ENCODE results near the gene SAC3D1.
"Not testable (repeated sequence)": the region's sequence is repeated elsewhere in the genome, so short reads cannot be mapped to it uniquely, and the experiment has no call there.

The SAC3D1 gene

DNA sequence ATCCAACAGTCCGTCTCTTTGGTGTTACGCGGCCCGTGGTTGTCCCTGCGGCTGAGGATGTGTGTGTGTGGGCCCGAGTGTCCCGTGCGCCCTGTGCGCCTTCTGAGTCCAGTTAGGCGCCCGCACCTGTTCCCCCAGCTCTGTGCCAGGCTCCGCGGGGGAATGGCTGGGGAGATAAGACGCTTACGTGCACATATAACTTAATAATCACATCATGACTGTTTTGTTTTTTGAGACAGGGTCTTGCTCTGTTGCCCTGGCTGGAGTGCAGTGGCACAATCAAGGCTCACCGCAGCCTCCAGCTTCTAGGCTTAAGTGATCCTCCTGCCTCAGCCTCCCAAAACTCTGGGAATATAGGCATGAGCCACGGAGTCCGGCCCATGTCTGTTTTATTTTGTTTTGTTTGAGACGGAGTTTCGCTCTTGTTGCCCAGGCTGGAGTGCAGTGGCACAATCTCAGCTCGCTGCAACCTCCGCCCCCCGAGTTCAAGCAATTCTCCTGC is 26.2 kb upstream of the SAC3D1 start:
- ATAC-seq: no peak
- H3K36me3 Mint-ChIP-seq: peaks cover 27% of the 10 kb centered on the region

DNA sequence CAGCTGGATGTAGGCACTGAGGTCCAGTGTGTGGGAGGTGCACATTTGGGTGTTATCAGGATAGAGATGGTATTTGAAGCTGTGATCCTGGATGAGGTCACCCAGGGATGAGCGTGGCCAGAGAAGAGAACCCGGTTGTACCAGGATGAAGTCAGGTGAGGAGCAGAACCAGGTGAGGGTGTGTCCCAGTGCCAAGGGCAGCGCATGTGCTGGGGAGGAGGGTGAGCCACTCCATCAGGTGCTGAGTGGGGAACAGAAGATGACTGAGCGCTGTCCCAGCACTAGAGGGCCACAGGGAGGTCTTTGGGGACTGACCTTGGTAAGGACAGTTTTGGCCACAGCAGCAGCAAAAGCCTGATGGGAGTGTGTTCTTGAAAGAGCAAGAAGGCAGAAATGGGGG is 24.3 kb upstream of the SAC3D1 start:
- Mint-ChIP-seq H3K27ac (peak overlapping the region; percentile 8), H3K27me3 (no peaks in the 10 kb centered on the region), H3K4me3 (no peak overlapping the region), H3K4me1 (peaks cover 37% of the 10 kb centered on the region), H3K9me3 (no peaks in the 10 kb centered on the region), H3K36me3 (peaks cover 29% of the 10 kb centered on the region)
- no peak for ATAC-seq

More for the DNA sequence above, 26.2 kb upstream of the SAC3D1 start:
- Mint-ChIP-seq H3K27me3 (no peaks in the 10 kb centered on the region), H3K4me1 (peaks cover 37% of the 10 kb centered on the region), H3K9me3 (no peaks in the 10 kb centered on the region), H3K27ac (peak overlapping the region; percentile 97), H3K4me3 (peak overlapping the region; percentile 82)

DNA sequence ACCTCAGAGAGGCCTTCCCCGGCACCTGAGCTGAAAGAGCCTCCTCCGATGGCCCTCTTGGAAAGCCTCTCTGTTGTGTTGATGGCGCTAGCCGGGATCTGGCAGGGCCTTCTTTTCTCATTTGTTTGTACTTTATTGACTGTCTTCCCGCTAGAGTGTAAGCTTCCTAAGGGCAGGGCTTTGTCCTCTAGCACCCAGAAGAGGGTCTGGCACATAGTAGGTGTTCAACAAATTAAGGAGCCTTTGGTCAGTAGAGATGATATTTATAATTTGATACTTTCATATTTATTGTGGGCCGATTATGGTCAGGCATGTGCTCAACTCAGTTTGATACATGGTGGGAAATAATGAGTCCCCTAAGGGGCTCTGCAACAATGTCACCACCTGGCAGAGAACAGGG is 23.1 kb upstream of the SAC3D1 start:
- peaks cover 38% of the 10 kb centered on the region for H3K36me3 Mint-ChIP-seq
- H3K27ac Mint-ChIP-seq: no peak overlapping the region
- no peak for ATAC-seq
- H3K27me3 Mint-ChIP-seq: no peaks in the 10 kb centered on the region
- peaks cover 34% of the 10 kb centered on the region for H3K4me1 Mint-ChIP-seq
- H3K4me3 Mint-ChIP-seq: no peak overlapping the region
- no peaks in the 10 kb centered on the region for H3K9me3 Mint-ChIP-seq

DNA sequence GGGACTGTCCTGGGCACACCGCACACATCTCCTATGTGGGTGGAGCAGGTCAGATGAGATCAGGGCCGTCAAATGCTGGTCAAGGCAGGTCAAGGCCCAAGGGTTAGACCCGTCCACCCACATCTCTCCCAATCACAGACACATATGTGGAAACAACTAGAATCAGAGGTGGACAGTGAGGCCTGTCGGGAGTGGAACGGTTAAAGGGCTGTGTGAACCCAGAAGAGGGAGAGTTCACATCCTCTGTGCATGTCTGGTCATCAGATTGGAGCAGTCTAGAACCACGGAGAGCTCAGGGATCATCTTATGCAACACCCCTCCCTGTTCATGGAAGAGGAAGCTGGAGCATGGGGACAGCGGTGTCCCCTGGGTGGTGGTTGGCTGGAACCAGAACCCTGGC is 21.2 kb upstream of the SAC3D1 start:
- H3K27me3 Mint-ChIP-seq: no peaks in the 10 kb centered on the region
- H3K4me3 Mint-ChIP-seq: no peak overlapping the region
- no peak overlapping the region for H3K27ac Mint-ChIP-seq
- H3K36me3 Mint-ChIP-seq: peaks cover 38% of the 10 kb centered on the region
- H3K4me1 Mint-ChIP-seq: peaks cover 25% of the 10 kb centered on the region
- no peaks in the 10 kb centered on the region for H3K9me3 Mint-ChIP-seq
- ATAC-seq: no peak

DNA sequence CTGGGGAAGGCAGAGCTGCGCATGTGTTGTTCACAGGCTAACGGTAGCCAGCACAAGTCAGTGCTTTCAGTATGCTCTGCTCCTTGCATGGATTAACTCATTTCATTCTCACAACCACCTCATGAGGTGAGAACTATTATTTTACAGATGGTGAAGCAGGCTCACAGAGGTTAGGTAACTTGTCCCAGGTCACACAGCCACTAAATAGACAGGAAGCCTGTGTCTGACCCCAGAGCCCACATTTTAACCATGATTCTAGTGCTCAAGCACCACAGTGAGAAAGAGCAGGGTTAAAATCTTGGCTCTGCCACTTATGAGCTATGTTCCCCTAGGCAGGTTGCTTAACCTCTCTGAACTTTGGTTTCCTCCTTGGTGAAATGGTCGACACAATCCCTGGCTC is 20.0 kb upstream of the SAC3D1 start:
- Mint-ChIP-seq H3K27me3 (no peaks in the 10 kb centered on the region), H3K9me3 (no peaks in the 10 kb centered on the region), H3K27ac (no peak overlapping the region), H3K4me1 (peaks cover 16% of the 10 kb centered on the region), H3K36me3 (peaks cover 36% of the 10 kb centered on the region), H3K4me3 (no peak overlapping the region)
- no peak for ATAC-seq

DNA sequence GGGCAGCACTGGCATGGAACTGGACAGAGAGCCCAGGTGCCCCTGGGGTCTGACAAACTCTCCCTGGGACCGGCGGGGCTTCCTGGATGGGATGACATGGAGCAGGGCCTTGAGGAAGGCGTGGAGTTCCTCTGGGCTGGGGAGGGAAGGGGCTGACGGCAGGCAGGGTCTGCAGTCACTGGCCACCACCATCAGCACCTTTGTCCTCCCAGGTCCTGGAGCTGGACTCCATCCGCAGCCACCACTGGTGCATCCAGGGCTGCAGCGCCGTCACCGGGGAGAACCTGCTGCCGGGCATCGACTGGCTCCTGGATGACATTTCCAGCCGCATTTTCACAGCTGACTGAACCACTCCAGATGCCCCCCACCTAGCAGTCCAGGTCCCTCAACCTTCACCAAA is 19.5 kb upstream of the SAC3D1 start:
- no peak overlapping the region for H3K27ac Mint-ChIP-seq
- no peak overlapping the region for H3K4me3 Mint-ChIP-seq
- H3K4me1 Mint-ChIP-seq: peaks cover 11% of the 10 kb centered on the region
- H3K9me3 Mint-ChIP-seq: no peaks in the 10 kb centered on the region
- peaks cover 31% of the 10 kb centered on the region for H3K36me3 Mint-ChIP-seq
- H3K27me3 Mint-ChIP-seq: no peaks in the 10 kb centered on the region
- no peak for ATAC-seq

DNA sequence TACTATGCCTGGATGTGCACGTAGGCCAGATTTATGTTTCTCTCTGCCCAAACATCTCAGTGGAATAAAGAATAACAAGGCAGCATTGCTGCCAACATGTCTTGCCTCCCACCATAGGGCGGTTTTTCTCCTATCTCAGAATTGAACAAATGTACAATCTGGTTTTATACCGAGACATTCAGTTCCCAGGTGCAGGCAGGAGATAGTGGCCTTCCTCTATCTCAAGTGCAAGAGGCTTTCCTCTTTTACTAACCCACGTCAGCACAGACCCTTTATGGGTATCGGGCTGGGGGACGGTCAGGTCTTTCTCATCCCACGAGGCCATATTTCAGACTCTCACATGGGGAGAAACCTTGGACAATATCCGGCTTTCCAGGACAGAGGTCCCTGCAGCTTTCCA is 17.5 kb upstream of the SAC3D1 start:
- H3K4me3 Mint-ChIP-seq, H3K27me3 Mint-ChIP-seq, ATAC-seq, H3K27ac Mint-ChIP-seq, H3K9me3 Mint-ChIP-seq: not testable (repeated sequence)
- H3K4me1 Mint-ChIP-seq: peaks cover 14% of the 10 kb centered on the region
- H3K36me3 Mint-ChIP-seq: peaks cover 21% of the 10 kb centered on the region

DNA sequence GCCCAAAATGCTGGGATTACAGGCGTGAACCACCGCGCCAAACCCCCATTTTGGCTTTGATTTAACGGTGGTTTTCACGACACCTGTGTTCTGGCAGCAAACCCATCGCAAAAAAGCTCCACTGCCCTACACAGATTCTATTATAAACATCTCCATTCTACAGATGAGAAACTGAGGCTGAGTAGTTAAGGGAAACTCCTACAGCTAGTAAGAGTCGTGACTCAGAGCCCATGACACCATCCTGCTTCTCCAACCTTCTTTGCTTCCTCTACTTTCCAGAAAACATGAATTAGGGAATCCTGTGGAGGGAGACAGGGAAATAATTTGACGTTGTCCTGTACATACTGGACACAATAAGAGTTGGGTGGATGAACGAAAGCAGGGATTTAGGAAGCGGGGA is 14.2 kb upstream of the SAC3D1 start:
- no peaks in the 10 kb centered on the region for H3K9me3 Mint-ChIP-seq
- H3K4me3 Mint-ChIP-seq: peak overlapping the region; percentile 70
- H3K27ac Mint-ChIP-seq: peak overlapping the region; percentile 69
- H3K4me1 Mint-ChIP-seq: peaks cover 23% of the 10 kb centered on the region
- ATAC-seq: no peak
- H3K27me3 Mint-ChIP-seq: no peaks in the 10 kb centered on the region
- peaks cover 7% of the 10 kb centered on the region for H3K36me3 Mint-ChIP-seq

DNA sequence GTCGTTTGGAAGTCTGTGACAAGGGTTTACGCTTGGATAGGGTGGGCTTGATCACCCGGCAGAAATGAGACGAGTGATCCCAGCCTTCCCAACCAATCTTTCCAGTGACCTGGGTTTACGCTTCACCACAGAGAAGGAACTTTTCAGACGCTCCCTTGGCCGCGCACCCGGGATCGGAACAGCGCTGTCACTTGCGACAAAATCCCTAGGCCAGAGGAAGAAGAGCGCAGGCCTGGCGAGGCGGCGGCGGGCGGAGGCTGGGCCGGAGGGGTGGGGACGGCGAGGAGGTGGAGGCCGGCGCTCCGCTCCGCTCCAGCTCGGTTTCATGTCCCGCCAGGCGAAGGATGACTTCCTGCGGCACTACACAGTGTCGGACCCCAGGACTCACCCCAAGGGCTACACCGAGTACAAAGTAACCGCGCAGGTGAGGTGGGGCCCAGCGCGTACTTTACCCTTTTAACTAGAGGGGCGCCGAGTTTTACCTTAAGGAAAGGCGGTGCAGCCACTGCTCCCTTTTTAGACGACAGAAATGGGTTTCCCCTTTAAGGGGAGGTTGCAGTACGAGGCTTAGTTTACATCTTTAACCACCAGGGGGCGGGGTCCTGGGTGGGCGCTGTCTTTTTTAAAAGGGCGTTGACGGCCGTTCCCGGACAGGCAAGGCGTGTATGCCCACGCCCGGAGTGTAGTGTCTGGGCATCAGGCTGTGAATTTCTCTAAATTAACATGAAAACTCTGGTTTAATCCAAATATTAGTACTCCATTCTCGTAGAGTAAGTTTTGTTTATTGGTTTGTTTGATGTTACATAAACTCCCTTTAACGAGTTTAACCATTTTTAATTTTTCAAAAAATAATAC is 13.6 kb upstream of the SAC3D1 start, which contains the start of gene SNX15:
Gene SNX15, plus strand, starts transcription at position 227 of the 855 bp plus-strand sequence. Its CDS starts 99 bp downstream, at position 326.
- H3K36me3 Mint-ChIP-seq: peaks cover under 1% of the 10 kb centered on the region
- H3K27ac Mint-ChIP-seq: peak within 1 kb of the TSS; percentile 69
- H3K9me3 Mint-ChIP-seq: no peaks in the 10 kb centered on the region
- H3K4me1 Mint-ChIP-seq: peaks cover 23% of the 10 kb centered on the region
- peak within 1 kb of the TSS; percentile 70 for H3K4me3 Mint-ChIP-seq
- ATAC-seq: peak; percentile 93
- H3K27me3 Mint-ChIP-seq: no peaks in the 10 kb centered on the region

DNA sequence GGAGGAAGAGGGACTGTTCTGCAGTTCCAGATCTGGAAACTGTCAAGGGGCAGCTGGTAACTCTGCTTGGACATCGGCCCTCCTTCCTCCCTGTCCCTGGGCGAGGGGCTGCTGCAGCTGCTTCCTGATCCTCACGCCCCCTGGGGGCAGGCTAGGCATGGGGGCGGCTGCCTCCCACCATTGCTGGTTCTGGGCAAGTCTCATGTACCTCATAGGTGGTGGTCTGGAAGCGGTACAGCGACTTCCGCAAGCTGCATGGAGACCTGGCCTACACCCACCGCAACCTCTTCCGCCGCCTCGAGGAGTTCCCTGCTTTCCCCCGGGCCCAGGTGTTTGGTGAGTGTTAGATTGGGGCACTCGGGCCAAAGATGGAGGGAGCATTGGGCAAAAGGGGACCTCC is 8.8 kb upstream of the SAC3D1 start:
- no peak overlapping the region for H3K27ac Mint-ChIP-seq
- peaks cover 13% of the 10 kb centered on the region for H3K36me3 Mint-ChIP-seq
- H3K4me1 Mint-ChIP-seq: peaks cover 17% of the 10 kb centered on the region
- H3K4me3 Mint-ChIP-seq: no peak overlapping the region
- H3K27me3 Mint-ChIP-seq: no peaks in the 10 kb centered on the region
- no peaks in the 10 kb centered on the region for H3K9me3 Mint-ChIP-seq
- no peak for ATAC-seq

DNA sequence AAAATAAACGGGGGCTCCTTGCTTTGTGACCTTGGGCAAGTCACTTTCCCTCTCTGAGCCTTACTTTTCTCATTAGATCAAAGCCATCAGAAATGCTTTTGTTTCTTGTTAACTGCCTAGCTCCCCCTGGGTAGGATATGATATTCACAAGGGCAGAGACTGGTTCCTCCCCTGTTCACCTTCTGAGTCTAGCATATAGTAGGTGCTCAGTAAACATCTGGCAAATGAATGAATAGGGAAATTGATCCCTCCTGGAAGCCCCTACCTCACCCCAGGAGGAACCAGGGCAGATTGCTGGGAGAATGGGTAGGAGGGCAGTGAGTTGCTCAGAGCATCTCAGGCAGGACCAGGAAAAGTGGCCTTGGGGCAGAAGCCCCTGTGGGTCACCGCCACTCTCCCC is 6.6 kb upstream of the SAC3D1 start:
- peaks cover 8% of the 10 kb centered on the region for H3K4me1 Mint-ChIP-seq
- H3K9me3 Mint-ChIP-seq: no peaks in the 10 kb centered on the region
- no peak for ATAC-seq
- H3K27me3 Mint-ChIP-seq: no peaks in the 10 kb centered on the region
- peaks cover 28% of the 10 kb centered on the region for H3K36me3 Mint-ChIP-seq
- H3K27ac Mint-ChIP-seq: no peak overlapping the region
- no peak overlapping the region for H3K4me3 Mint-ChIP-seq

DNA sequence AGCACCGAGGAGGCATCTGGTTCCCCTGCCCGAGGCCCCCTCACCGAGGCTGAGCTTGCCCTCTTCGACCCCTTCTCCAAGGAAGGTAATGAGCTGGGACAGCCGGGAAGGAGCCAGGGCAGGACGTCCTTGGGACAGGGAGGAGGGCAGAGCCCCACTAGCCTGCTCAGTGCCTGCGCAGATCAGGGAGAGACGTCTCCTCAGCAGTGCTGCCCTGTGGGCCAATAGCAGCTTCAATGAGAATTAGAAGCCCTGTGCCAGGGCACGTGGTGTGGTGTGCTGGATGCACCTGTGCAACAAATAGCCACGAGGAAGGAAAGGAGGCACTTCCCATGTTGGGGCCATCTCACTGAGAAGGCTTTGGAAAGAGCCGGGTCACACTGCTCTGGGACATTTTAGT is 5.4 kb upstream of the SAC3D1 start:
- H3K36me3 Mint-ChIP-seq: peaks cover 28% of the 10 kb centered on the region
- H3K4me1 Mint-ChIP-seq: peaks cover 13% of the 10 kb centered on the region
- no peak for ATAC-seq
- no peaks in the 10 kb centered on the region for H3K27me3 Mint-ChIP-seq
- no peak overlapping the region for H3K4me3 Mint-ChIP-seq
- no peak overlapping the region for H3K27ac Mint-ChIP-seq
- H3K9me3 Mint-ChIP-seq: no peaks in the 10 kb centered on the region

DNA sequence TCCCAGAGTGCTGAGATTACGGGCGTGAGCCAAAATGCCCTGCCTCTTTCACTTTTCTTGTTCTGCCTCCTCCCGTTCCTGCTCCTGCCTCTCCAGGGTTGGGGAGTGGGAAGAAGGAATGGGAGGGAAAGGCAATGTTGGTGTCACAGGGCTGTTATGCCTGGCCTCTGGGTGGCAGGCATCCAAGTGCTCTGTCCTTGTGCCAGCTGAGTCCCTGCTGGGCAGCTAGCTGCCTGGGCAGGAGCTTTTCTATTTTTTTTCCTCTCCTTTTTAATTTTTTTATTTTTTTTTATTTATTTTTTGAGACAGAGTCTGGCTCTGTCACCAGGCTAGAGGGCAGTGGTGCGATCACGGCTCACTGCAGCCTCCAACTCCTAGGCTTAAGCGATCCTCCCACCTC is 4.1 kb upstream of the SAC3D1 start:
- Mint-ChIP-seq H3K27me3 (no peaks in the 10 kb centered on the region), H3K36me3 (peaks cover 28% of the 10 kb centered on the region), H3K9me3 (no peaks in the 10 kb centered on the region), H3K4me1 (peaks cover 13% of the 10 kb centered on the region), H3K4me3 (no peak overlapping the region), H3K27ac (no peak overlapping the region)
- ATAC-seq: no peak

DNA sequence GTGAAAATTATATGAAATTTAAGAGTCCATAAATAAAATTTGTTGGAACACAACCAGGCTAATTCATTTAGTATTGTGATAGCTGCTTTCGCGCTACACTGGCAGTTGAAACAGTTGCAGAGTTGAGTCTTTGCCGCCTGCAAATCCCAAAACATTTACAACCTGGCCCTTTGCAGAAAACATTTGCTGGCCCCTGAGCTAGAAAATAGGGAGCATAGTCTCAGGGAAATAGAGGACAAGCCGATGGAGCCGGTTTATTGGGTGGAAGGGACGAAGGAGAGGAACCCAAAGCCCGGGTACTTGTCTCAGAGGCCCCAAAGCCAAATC is 527 bp upstream of the SAC3D1 start:
- no peak for ATAC-seq
- H3K27ac Mint-ChIP-seq: peak overlapping the region; percentile 93
- peaks cover 30% of the 10 kb centered on the region for H3K36me3 Mint-ChIP-seq
- peak overlapping the region; percentile 93 for H3K4me3 Mint-ChIP-seq
- H3K9me3 Mint-ChIP-seq: no peaks in the 10 kb centered on the region
- peaks cover 19% of the 10 kb centered on the region for H3K4me1 Mint-ChIP-seq
- H3K27me3 Mint-ChIP-seq: no peaks in the 10 kb centered on the region

DNA sequence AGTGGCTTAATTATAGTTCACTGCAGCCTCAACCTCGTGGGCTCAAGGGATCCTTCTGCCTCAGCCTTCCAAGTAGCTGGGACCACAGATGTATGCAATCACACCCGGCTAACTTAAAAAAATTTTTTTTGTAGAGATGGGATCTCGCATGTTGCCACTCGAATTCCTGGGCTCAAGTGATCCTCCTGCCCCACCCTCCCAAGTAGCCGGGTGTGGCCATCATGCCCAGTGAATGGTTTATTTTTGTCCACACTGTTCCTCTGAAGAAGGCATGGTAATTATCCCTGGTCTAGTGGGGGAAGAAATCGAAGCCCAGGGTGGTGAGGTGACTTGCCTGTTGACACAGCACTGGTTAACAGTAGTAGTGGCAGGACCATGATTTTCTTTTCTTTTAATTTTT is 1.9 kb downstream of the SAC3D1 start:
- H3K9me3 Mint-ChIP-seq: no peaks in the 10 kb centered on the region
- ATAC-seq: no peak
- peaks cover 30% of the 10 kb centered on the region for H3K4me1 Mint-ChIP-seq
- H3K36me3 Mint-ChIP-seq: peaks cover 19% of the 10 kb centered on the region
- H3K4me3 Mint-ChIP-seq: peak overlapping the region; percentile 81
- H3K27me3 Mint-ChIP-seq: no peaks in the 10 kb centered on the region
- H3K27ac Mint-ChIP-seq: no peak overlapping the region

DNA sequence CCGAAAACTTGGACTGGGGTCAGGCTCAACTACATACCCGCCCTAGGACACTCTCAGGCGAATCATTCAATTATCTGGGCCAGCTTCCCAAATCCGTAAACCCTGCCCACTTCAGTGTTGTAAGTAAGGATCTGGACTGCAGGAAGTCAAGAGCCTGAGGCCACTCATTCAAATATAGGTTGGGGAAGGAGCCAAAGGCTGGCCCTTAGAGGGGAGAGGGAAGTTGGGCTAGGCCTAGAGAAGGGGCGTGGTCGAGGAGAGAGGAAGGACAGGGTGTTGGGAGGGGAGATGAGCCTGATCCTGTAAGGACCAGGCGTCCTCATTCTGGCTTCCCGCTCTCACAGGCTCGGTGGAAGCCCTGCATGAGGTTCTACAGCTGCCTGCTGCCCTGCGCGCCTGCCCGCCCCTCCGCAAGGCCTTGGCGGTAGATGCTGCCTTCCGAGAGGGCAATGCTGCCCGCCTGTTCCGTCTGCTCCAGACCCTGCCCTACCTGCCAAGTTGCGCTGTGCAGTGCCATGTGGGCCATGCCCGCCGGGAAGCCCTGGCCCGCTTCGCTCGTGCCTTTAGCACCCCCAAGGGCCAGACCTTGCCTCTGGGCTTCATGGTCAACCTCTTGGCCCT is 3.0 kb downstream of the SAC3D1 start:
- Mint-ChIP-seq H3K27ac (no peak overlapping the region), H3K36me3 (peaks cover 11% of the 10 kb centered on the region), H3K27me3 (no peaks in the 10 kb centered on the region), H3K4me1 (peaks cover 26% of the 10 kb centered on the region), H3K9me3 (no peaks in the 10 kb centered on the region), H3K4me3 (no peak overlapping the region)
- no peak for ATAC-seq

Measured in stimulated activated memory B cell treated with anti-CD40 and anti-IgM and Interleukin-4, amounts not matched to agents 10 μg/mL and 1 μg/mL and 100 μg/mL, for 72 hours (primary cell).